HCT116 (cell line): Measurements from ENCODE around the gene RHD. TPM values are rescaled to one million over a fixed set of nuclear protein-coding genes. Genes with fewer than 3 reads are reported as not detected.

Experiments
- ATAC-seq: fragments of 200-7000 bp; cut with Tn5 transposase; 2 replicates; pipeline ENCODE4 v1.9.1; 2020; ENCODE audit warnings: mild to moderate bottlenecking, moderate library complexity
- BruUV-seq: library from RNA; stranded (reverse); fragments of 400-500 nt; replicated peaks from 2 replicates; lab custom pipeline; 2021; lab: Mats Ljungman, UMichigan
- CTCF ChIA-PET: fragments of 300-600 bp; sonication (Branson Sonifier 250); formaldehyde crosslinking; loops from one replicate; lab custom pipeline; 2021; ENCODE audit warnings: antibody characterized with exemption; lab: Charles Lee
- POLR2A ChIA-PET: fragments of 300-600, 350-600 bp; sonication (Branson Sonifier 250); formaldehyde crosslinking; loops from one replicate; lab custom pipeline; 2021; ENCODE audit warnings: antibody characterized with exemption; lab: Charles Lee
- RAD21 ChIA-PET, 2 experiments: fragments of 300-600 bp; sonication (Branson Sonifier 250); formaldehyde crosslinking; loops; one replicate each; lab custom pipeline; 2023; ENCODE audit warnings: low total read pairs in 2 of 2; ENCODE audit not compliant: uncharacterized antibody in 2 of 2, unreplicated experiment in 2 of 2, low non-redundant PET in 1 of 2; lab: Charles Lee
- DNase-seq: peaks from one replicate; pipeline ENCODE4 v3.0.0-alpha.2; 2010; ENCODE audit warnings: low read depth, low spot score
- H2AFZ ChIP-seq: fragments of 200-600 bp; shearing (Covaris generic), sonication (generic); 2 replicates; pipeline ENCODE4 v1.6.1; 2017; ENCODE audit warnings: low read depth, mixed run types, mixed read lengths, antibody characterized with exemption, low read length; ENCODE audit not compliant: poor library complexity, severe bottlenecking
- H3K27ac ChIP-seq: 2 replicates; pipeline ENCODE4 v1.5.1; 2012; ENCODE audit warnings: low read depth, low read length
- H3K27me3 ChIP-seq: fragments of 200-600 bp; sonication (generic); 2 replicates; pipeline ENCODE4 v1.6.1; 2016; ENCODE audit warnings: mixed run types, low read length, mixed read lengths; ENCODE audit not compliant: insufficient read depth
- H3K36me3 ChIP-seq, 2 experiments: fragments of 200-500 bp in 1 of 2; fragments of 200-600 bp in 1 of 2; sonication (Bioruptor generic) in 1 of 2; sonication (generic) in 1 of 2; 2 replicates each; pipeline versions ENCODE4 v1.5.1 to v1.6.1; 2014 to 2016; ENCODE audit warnings: low read length in 2 of 2, inconsistent platforms in 1 of 2, mixed read lengths in 1 of 2, mixed run types in 1 of 2; ENCODE audit not compliant: insufficient read depth in 2 of 2, control insufficient read depth in 1 of 2
- H3K4me1 ChIP-seq, 2 experiments: fragments of 200-600 bp in 1 of 2; sonication (generic) in 1 of 2; 2 replicates each; pipeline versions ENCODE4 v1.5.1 to v1.6.1; 2012 to 2017; ENCODE audit warnings: low read length in 2 of 2, inconsistent platforms in 1 of 2, mild to moderate bottlenecking in 1 of 2, mixed read lengths in 1 of 2, mixed run types in 1 of 2, moderate library complexity in 1 of 2; ENCODE audit not compliant: insufficient read depth in 2 of 2, control insufficient read depth in 1 of 2
- H3K4me2 ChIP-seq: fragments of 200-600 bp; sonication (generic); 2 replicates; pipeline ENCODE4 v1.6.1; 2017; ENCODE audit warnings: mixed run types, low read length, mixed read lengths
- H3K4me3 ChIP-seq, 2 experiments: fragments of 200-600 bp in 1 of 2; sonication (generic) in 1 of 2; replicated peaks in 1 of 2; 2 replicates each; pipeline ENCODE4 v1.5.1; 2011 to 2016; ENCODE audit warnings: low read length in 2 of 2, control low read depth in 1 of 2, low read depth in 1 of 2, mild to moderate bottlenecking in 1 of 2, mixed read lengths in 1 of 2, mixed run types in 1 of 2
- H3K79me2 ChIP-seq: fragments of 200-600 bp; sonication (generic); 2 replicates; pipeline ENCODE4 v1.6.1; 2017; ENCODE audit warnings: mild to moderate bottlenecking, mixed run types, low read length, moderate library complexity, mixed read lengths; ENCODE audit not compliant: insufficient read depth
- H3K9ac ChIP-seq: fragments of 200-600 bp; sonication (generic); 2 replicates; pipeline ENCODE4 v1.6.1; 2016; ENCODE audit warnings: low read length, mixed read lengths
- H3K9me2 ChIP-seq: fragments of 200-600 bp; sonication (generic), shearing (Covaris generic); 2 replicates; pipeline ENCODE4 v1.6.1; 2017; ENCODE audit warnings: mixed run types, mild to moderate bottlenecking, moderate library complexity; ENCODE audit not compliant: insufficient read depth
- H3K9me3 ChIP-seq, 2 experiments: fragments of 200-500 bp in 1 of 2; fragments of 200-600 bp in 1 of 2; sonication (Bioruptor generic) in 1 of 2; sonication (generic) in 1 of 2; 2 replicates each; pipeline ENCODE4 v1.6.1; 2014 to 2017; ENCODE audit warnings: low read length in 2 of 2, mixed read lengths in 2 of 2, inconsistent platforms in 1 of 2, low read depth in 1 of 2, mild to moderate bottlenecking in 1 of 2, mixed run types in 1 of 2, moderate library complexity in 1 of 2; ENCODE audit not compliant: control insufficient read depth in 1 of 2, insufficient read depth in 1 of 2
- H4K20me1 ChIP-seq: fragments of 200-600 bp; sonication (generic), shearing (Covaris generic); 2 replicates; pipeline ENCODE4 v1.6.1; 2017; ENCODE audit warnings: mixed run types, mild to moderate bottlenecking, moderate library complexity; ENCODE audit not compliant: insufficient read depth
- ATF3 ChIP-seq: IDR thresholded peaks from 2 replicates; pipeline ENCODE4 v1.6.1; 2012
- CEBPB ChIP-seq: IDR thresholded peaks from 2 replicates; pipeline ENCODE4 v1.6.1; 2012; ENCODE audit warnings: low read depth
- CTCF ChIP-seq, 3 experiments: fragments of 200-600 bp in 1 of 3; sonication (generic) in 1 of 3; IDR thresholded peaks in 2 of 3; conservative IDR thresholded peaks in 1 of 3; 2 replicates each; pipeline ENCODE4 v1.5.1; 2012 to 2017; ENCODE audit warnings: low read depth in 2 of 3, low read length in 2 of 3, antibody characterized with exemption in 1 of 3, borderline replicate concordance in 1 of 3, control low read depth in 1 of 3, mild to moderate bottlenecking in 1 of 3, mixed read lengths in 1 of 3, mixed run types in 1 of 3, moderate library complexity in 1 of 3; ENCODE audit not compliant: insufficient read depth in 1 of 3
- EGR1 ChIP-seq: IDR thresholded peaks from 2 replicates; pipeline ENCODE4 v1.6.1; 2012; ENCODE audit warnings: low read depth
- ELF1 ChIP-seq: IDR thresholded peaks from 2 replicates; pipeline ENCODE4 v1.6.1; 2012; ENCODE audit warnings: low read depth, borderline replicate concordance
- EZH2 ChIP-seq: fragments of 200-600 bp; sonication (generic); IDR thresholded peaks from 2 replicates; pipeline ENCODE4 v1.6.1; 2017; ENCODE audit warnings: antibody characterized with exemption, mixed run types
- FOSL1 ChIP-seq: IDR thresholded peaks from 2 replicates; pipeline ENCODE4 v1.6.1; 2012; ENCODE audit warnings: low read depth
- POLR2A ChIP-seq: IDR thresholded peaks from 2 replicates; pipeline ENCODE4 v1.7.0; 2011; ENCODE audit warnings: borderline replicate concordance; ENCODE audit not compliant: insufficient read depth, insufficient read length; ENCODE audit errors: extremely low read depth
- POLR2AphosphoS5 ChIP-seq: IDR thresholded peaks from 2 replicates; pipeline ENCODE4 v1.6.1; 2011; ENCODE audit warnings: mild to moderate bottlenecking, low read depth, low read length, moderate library complexity
- RAD21 ChIP-seq: IDR thresholded peaks from 2 replicates; pipeline ENCODE4 v1.6.1; 2012; ENCODE audit warnings: low read depth, mild to moderate bottlenecking
- REST ChIP-seq: IDR thresholded peaks from 2 replicates; pipeline ENCODE4 v1.6.1; 2012; ENCODE audit warnings: low read depth
- SIN3A ChIP-seq: IDR thresholded peaks from 2 replicates; pipeline ENCODE4 v1.6.1; 2012; ENCODE audit warnings: low read depth
- SP1 ChIP-seq: IDR thresholded peaks from 2 replicates; pipeline ENCODE4 v1.6.1; 2012; ENCODE audit warnings: low read depth
- SRF ChIP-seq: IDR thresholded peaks from 2 replicates; pipeline ENCODE4 v1.6.1; 2012; ENCODE audit warnings: low read depth
- TCF7L2 ChIP-seq: IDR thresholded peaks from 2 replicates; pipeline ENCODE4 v1.7.0; 2011; ENCODE audit warnings: borderline replicate concordance, inconsistent platforms; ENCODE audit not compliant: insufficient read depth, insufficient read length; ENCODE audit errors: extremely low read depth
- ZBTB33 ChIP-seq: IDR thresholded peaks from 2 replicates; pipeline ENCODE4 v1.6.1; 2011; ENCODE audit warnings: mild to moderate bottlenecking, low read length, moderate library complexity; ENCODE audit not compliant: insufficient replicate concordance; ENCODE audit errors: extremely low read depth
- ZNF274 ChIP-seq: fragments of 200-500 bp; sonication (Bioruptor generic); IDR thresholded peaks from 2 replicates; pipeline ENCODE4 v1.6.1; 2014; ENCODE audit warnings: mild to moderate bottlenecking, low read depth, low read length, inconsistent platforms
- intact Hi-C: fragments of 100-400 bp; cut with micrococcal nuclease; formaldehyde crosslinking; loops from 2 replicates; pipeline ENCODE4 v1.10.0; 2022
- total RNA-seq: library from RNA; stranded (reverse); gene quantifications from one replicate; pipeline ENCODE4 v1.2.1, GENCODE V29; 2021; ENCODE audit not compliant: unreplicated experiment

Gene RHD
- total RNA-seq, 1 experiment from 2014 or later = not detected

- Histone ChIP-seq H2AFZ (no peak overlapping the region), H4K20me1 (no peaks in the 10 kb centered on the region), H3K4me2 (no peak overlapping the region), H3K9me3 (no peaks in the 10 kb centered on the region), H3K4me1 (peaks cover 34 to 46% of the 10 kb centered on the region in 2 experiments), H3K9ac (no peak overlapping the region), H3K4me3 (no peak overlapping the region), H3K9me2 (no peaks in the 10 kb centered on the region), H3K27me3 (no peaks in the 10 kb centered on the region), H3K27ac (peak overlapping the region; percentile 28; the same call in 1 of the 2 replicates), H3K36me3 (peaks cover 4 to 11% of the 10 kb centered on the region in 2 experiments; a peak in 3 of 4 replicates), H3K79me2 (peaks cover 29% of the 10 kb centered on the region)
- RAD21 ChIA-PET = no interaction called here
- DNase-seq = no peak
- intact Hi-C loops = no loop called here
- ATAC-seq = no peak
- CTCF ChIA-PET = no interaction called here
- POLR2A ChIA-PET = interaction anchor here (1.1 to 1.7 kb wide), 2 partner anchors 9 kb away, joined by 3 to 7 read pairs; partner anchors contain the start of gene RSRP1
- no TSS peak for BruUV-seq
- TF ChIP-seq FOSL1 (no peak), SP1 (no peak), REST (no peak), ELF1 (no peak), CEBPB (no peak), SRF (no peak), EGR1 (no peak), ZNF274 (no peak), EZH2 (no peak), RAD21 (no peak), TCF7L2 (no peak), POLR2A (no peak), SIN3A (no peak), POLR2AphosphoS5 (no peak), ZBTB33 (no peak), ATF3 (no peak), CTCF (IDR thresholded peaks at IDR 0.05 in 2 of 3, conservative IDR thresholded peaks at IDR 0.05 in 1 of 3; ENCODE audit: borderline replicate concordance in 1 of 3, insufficient read depth in 1 of 3, low read depth in 2 of 3, low read length in 2 of 3) (no peak)
These were observed 34.3 kb upstream of the RHD start for GRCh38 chr1:25238046-25238445.
